Measurements from ENCODE around the gene LYZL1.

GRCh38 chr10:29279779-29280487 lies 8.9 kb upstream of the LYZL1 start:
- TF ChIP-seq, protein P1, sequence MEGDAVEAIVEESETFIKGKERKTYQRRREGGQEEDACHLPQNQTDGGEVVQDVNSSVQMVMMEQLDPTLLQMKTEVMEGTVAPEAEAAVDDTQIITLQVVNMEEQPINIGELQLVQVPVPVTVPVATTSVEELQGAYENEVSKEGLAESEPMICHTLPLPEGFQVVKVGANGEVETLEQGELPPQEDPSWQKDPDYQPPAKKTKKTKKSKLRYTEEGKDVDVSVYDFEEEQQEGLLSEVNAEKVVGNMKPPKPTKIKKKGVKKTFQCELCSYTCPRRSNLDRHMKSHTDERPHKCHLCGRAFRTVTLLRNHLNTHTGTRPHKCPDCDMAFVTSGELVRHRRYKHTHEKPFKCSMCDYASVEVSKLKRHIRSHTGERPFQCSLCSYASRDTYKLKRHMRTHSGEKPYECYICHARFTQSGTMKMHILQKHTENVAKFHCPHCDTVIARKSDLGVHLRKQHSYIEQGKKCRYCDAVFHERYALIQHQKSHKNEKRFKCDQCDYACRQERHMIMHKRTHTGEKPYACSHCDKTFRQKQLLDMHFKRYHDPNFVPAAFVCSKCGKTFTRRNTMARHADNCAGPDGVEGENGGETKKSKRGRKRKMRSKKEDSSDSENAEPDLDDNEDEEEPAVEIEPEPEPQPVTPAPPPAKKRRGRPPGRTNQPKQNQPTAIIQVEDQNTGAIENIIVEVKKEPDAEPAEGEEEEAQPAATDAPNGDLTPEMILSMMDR (IDR thresholded peaks at IDR 0.05) = no peak
- no peak for TF ChIP-seq POLR2A (IDR thresholded peaks at IDR 0.05)
